ENCODE data around the gene CS. TPM values are rescaled to one million over a fixed set of nuclear protein-coding genes. Genes with fewer than 3 reads are reported as not detected.

CS gene
- total RNA-seq, 2 experiments from 2014 or later: 139 to 145 TPM

DNA sequence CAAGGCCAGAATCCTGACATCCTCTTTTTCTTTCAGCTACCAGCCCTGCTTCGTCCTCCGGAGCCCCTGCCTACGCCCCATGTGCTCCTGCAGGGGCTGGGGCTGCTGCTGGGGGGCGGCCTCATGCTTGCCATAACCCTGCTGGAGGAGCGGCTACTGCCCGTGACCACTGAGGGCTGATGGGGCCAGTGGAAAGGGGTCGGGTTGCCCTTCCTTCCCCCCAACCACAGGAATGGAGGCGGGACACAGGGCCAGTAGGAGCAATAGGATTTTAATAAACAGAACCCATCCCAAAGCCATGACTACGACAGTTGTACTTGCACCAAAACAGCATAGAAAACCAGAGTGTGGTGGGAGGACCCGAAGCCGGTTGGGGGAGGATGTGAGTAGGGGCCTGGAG is 62.6 kb downstream of the CS start:
- DNase-seq: no peak
- no peak for ATAC-seq (ENCODE audit: poor library complexity)
- Histone ChIP-seq H3K27ac (ENCODE audit: low read depth in 1 of 2, low read length in 2 of 2) (no peak overlapping the region), H3K4me3 (ENCODE audit: low read length) (no peak overlapping the region), H3K36me3 (ENCODE audit: insufficient read depth, low read length) (peaks cover 28% of the 10 kb centered on the region), H3K4me1 (ENCODE audit: insufficient read depth, low read length) (no peaks in the 10 kb centered on the region), H3K27me3 (ENCODE audit: control insufficient read depth in 1 of 2, insufficient read depth in 2 of 2, low read length in 2 of 2) (no peaks in the 10 kb centered on the region), H3K9me3 (ENCODE audit: control insufficient read depth in 1 of 2, insufficient read depth in 1 of 2, low read length in 2 of 2) (no peaks in the 10 kb centered on the region)
- Mint-ChIP-seq H3K4me1 (ENCODE audit: low read depth) (no peaks in the 10 kb centered on the region), H3K36me3 (ENCODE audit: low read depth) (peaks cover 35% of the 10 kb centered on the region), H3K27ac (no peak overlapping the region), H3K9me3 (no peaks in the 10 kb centered on the region), H3K27me3 (no peaks in the 10 kb centered on the region), H3K4me3 (no peak overlapping the region)
- intact Hi-C loops (cut with DNase I, micrococcal nuclease): no loop called here
- CTCF ChIA-PET: no interaction called here
- TF ChIP-seq, protein P1, sequence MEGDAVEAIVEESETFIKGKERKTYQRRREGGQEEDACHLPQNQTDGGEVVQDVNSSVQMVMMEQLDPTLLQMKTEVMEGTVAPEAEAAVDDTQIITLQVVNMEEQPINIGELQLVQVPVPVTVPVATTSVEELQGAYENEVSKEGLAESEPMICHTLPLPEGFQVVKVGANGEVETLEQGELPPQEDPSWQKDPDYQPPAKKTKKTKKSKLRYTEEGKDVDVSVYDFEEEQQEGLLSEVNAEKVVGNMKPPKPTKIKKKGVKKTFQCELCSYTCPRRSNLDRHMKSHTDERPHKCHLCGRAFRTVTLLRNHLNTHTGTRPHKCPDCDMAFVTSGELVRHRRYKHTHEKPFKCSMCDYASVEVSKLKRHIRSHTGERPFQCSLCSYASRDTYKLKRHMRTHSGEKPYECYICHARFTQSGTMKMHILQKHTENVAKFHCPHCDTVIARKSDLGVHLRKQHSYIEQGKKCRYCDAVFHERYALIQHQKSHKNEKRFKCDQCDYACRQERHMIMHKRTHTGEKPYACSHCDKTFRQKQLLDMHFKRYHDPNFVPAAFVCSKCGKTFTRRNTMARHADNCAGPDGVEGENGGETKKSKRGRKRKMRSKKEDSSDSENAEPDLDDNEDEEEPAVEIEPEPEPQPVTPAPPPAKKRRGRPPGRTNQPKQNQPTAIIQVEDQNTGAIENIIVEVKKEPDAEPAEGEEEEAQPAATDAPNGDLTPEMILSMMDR (IDR thresholded peaks at IDR 0.05): no peak
- POLR2A ChIA-PET: no interaction called here

DNA sequence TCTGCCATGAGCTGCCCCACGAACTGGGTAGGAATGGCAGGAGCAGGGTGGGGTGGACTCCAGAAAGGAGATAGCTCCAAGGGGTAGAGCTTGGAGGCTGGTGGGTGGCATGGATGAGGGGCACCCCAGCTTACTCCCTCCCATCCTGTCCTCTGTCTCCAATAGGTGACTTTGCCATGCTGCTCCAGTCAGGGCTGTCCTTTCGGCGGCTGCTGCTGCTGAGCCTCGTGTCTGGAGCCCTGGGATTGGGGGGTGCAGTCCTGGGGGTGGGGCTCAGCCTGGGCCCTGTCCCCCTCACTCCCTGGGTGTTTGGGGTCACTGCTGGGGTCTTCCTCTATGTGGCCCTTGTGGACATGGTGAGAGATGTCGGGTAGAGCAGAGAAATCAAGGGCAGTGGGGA is 63.1 kb downstream of the CS start:
- H3K4me3 Mint-ChIP-seq: no peak overlapping the region
- DNase-seq (no peak), ATAC-seq (ENCODE audit: poor library complexity) (no peak)
- no peak overlapping the region for H3K27ac Mint-ChIP-seq
- no peak overlapping the region for H3K27ac ChIP-seq (ENCODE audit: low read depth in 1 of 2, low read length in 2 of 2)
- TF ChIP-seq, protein P1 (IDR thresholded peaks at IDR 0.05): no peak
- peaks cover 22% of the 10 kb centered on the region for H3K36me3 ChIP-seq (ENCODE audit: insufficient read depth, low read length)
- intact Hi-C loops (cut with DNase I, micrococcal nuclease): no loop called here
- H3K9me3 ChIP-seq (ENCODE audit: control insufficient read depth in 1 of 2, insufficient read depth in 1 of 2, low read length in 2 of 2): no peaks in the 10 kb centered on the region
- no peaks in the 10 kb centered on the region for H3K27me3 Mint-ChIP-seq
- ChIA-PET POLR2A (no interaction called here), CTCF (no interaction called here)
- no peaks in the 10 kb centered on the region for H3K9me3 Mint-ChIP-seq
- no peaks in the 10 kb centered on the region for H3K27me3 ChIP-seq (ENCODE audit: control insufficient read depth in 1 of 2, insufficient read depth in 2 of 2, low read length in 2 of 2)
- H3K4me1 ChIP-seq (ENCODE audit: insufficient read depth, low read length): no peaks in the 10 kb centered on the region
- peaks cover 29% of the 10 kb centered on the region for H3K36me3 Mint-ChIP-seq (ENCODE audit: low read depth)
- H3K4me3 ChIP-seq (ENCODE audit: low read length): no peak overlapping the region
- no peaks in the 10 kb centered on the region for H3K4me1 Mint-ChIP-seq (ENCODE audit: low read depth)

DNA sequence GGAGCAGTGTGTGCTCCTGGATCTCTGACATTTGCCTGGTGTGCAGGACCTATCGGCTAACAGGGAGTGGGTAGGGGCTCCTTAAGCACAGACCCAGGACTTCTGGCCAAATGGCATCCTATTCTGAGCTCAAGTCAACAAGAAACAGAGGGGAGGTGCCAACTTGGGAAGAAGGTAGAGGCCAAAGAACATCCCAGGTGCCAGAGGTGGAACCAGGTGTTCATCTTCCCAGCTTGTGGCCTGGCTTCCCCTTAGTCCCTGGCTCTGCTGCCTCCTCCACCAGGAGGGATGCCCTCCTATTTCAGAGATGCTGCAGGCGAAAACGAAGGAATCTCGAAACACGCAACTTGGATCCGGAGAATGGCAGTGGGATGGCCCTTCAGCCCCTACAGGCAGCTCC is 64.0 kb downstream of the CS start:
- Mint-ChIP-seq H3K27ac (no peak overlapping the region), H3K36me3 (ENCODE audit: low read depth) (peaks cover 20% of the 10 kb centered on the region), H3K27me3 (no peaks in the 10 kb centered on the region), H3K4me3 (no peak overlapping the region), H3K4me1 (ENCODE audit: low read depth) (no peaks in the 10 kb centered on the region), H3K9me3 (no peaks in the 10 kb centered on the region)
- ChIA-PET POLR2A (no interaction called here), CTCF (no interaction called here)
- ATAC-seq (ENCODE audit: poor library complexity) (no peak), DNase-seq (no peak)
- Histone ChIP-seq H3K4me3 (ENCODE audit: low read length) (no peak overlapping the region), H3K27ac (ENCODE audit: low read depth in 1 of 2, low read length in 2 of 2) (no peak overlapping the region), H3K36me3 (ENCODE audit: insufficient read depth, low read length) (peaks cover 13% of the 10 kb centered on the region), H3K27me3 (ENCODE audit: control insufficient read depth in 1 of 2, insufficient read depth in 2 of 2, low read length in 2 of 2) (no peaks in the 10 kb centered on the region), H3K4me1 (ENCODE audit: insufficient read depth, low read length) (no peaks in the 10 kb centered on the region), H3K9me3 (ENCODE audit: control insufficient read depth in 1 of 2, insufficient read depth in 1 of 2, low read length in 2 of 2) (no peaks in the 10 kb centered on the region)
- TF ChIP-seq, protein P1 (IDR thresholded peaks at IDR 0.05): no peak
- intact Hi-C loops (cut with DNase I, micrococcal nuclease): no loop called here

Measured in CD4-positive, alpha-beta T cell (primary cell).